Measurements from ENCODE around the gene CLIP4. TPM values are rescaled to one million over a fixed set of nuclear protein-coding genes. Genes with fewer than 3 reads are reported as not detected.

Gene CLIP4
- total and polyA plus RNA-seq, 2 experiments from 2014 or later = 0.06 to 0.14 TPM

DNA sequence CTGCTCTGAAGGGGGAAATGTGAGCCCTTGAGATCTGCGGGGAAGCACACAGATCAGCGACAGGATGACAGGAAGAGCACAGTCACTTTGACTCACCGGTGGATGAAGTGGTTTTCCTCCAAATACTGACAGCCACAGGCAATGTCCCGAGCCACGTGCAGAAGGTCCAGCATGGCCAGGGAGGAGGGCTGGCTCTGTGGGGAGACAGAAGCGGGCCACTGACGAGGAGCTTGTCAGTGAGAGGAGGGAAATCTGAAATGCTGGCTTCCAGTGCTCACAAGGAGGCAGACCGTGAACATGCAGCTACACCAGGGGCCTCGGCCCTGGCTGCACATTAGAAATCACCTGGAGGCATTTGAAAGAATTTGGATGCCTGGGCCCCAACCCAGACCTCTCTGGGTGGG, 98.7 kb downstream of the CLIP4 start:
- Histone ChIP-seq H3F3A (replicated peaks; ENCODE audit: low read depth) (no peaks in the 10 kb centered on the region), H2AFZ (0 out of 2 replicates have a peak overlapping the region, but pooled peaks have one; percentile 59), H4K20me1 (replicated peaks; ENCODE audit: insufficient read depth) (no peaks in the 10 kb centered on the region), H3K36me3 (ENCODE audit: insufficient read depth) (no peaks in the 10 kb centered on the region), H3K27ac (ENCODE audit: low read depth) (no peak overlapping the region), H3K4me2 (no peak overlapping the region), H3K9me2 (ENCODE audit: insufficient read depth) (no peaks in the 10 kb centered on the region), H3K4me1 (ENCODE audit: insufficient read depth) (peaks cover 4% of the 10 kb centered on the region; the same call in 1 of the 2 replicates), H3K4me3 (no peak overlapping the region), H3K79me2 (replicated peaks; ENCODE audit: insufficient read depth) (no peaks in the 10 kb centered on the region), H3K27me3 (ENCODE audit: insufficient read depth) (no peaks in the 10 kb centered on the region)
- Mint-ChIP-seq H3K4me1 (peaks cover 9% of the 10 kb centered on the region; the same call in 2 of the 3 replicates), H3K27ac (no peak overlapping the region), H3K4me3 (no peak overlapping the region), H3K27me3 (ENCODE audit: insufficient read depth, low read depth, poor library complexity) (no peaks in the 10 kb centered on the region), H3K36me3 (ENCODE audit: low read depth) (no peaks in the 10 kb centered on the region), H3K9me3 (no peaks in the 10 kb centered on the region)
- no peak for DNase-seq (ENCODE audit: low spot score)
- no peak; the same call in 2 of the 3 replicates for ATAC-seq
- no peak for TF ChIP-seq CREB1 (CRISPR knock-in tag; IDR thresholded peaks at IDR 0.05; ENCODE audit: low read depth)
- TF ChIP-seq, protein P1, sequence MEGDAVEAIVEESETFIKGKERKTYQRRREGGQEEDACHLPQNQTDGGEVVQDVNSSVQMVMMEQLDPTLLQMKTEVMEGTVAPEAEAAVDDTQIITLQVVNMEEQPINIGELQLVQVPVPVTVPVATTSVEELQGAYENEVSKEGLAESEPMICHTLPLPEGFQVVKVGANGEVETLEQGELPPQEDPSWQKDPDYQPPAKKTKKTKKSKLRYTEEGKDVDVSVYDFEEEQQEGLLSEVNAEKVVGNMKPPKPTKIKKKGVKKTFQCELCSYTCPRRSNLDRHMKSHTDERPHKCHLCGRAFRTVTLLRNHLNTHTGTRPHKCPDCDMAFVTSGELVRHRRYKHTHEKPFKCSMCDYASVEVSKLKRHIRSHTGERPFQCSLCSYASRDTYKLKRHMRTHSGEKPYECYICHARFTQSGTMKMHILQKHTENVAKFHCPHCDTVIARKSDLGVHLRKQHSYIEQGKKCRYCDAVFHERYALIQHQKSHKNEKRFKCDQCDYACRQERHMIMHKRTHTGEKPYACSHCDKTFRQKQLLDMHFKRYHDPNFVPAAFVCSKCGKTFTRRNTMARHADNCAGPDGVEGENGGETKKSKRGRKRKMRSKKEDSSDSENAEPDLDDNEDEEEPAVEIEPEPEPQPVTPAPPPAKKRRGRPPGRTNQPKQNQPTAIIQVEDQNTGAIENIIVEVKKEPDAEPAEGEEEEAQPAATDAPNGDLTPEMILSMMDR (conservative IDR thresholded peaks at IDR 0.05; ENCODE audit: low read depth in 2 of 2) = no peak
- no peak for TF ChIP-seq ZNF114 (CRISPR knock-in tag; IDR thresholded peaks at IDR 0.05)
- no peak for TF ChIP-seq ZNF462 (CRISPR knock-in tag; IDR thresholded peaks at IDR 0.05)
- TF ChIP-seq STAT1 (IDR thresholded peaks at IDR 0.05; ENCODE audit: unreplicated experiment) = no peak
- TF ChIP-seq NANOG (IDR thresholded peaks at IDR 0.05; ENCODE audit: borderline replicate concordance) = no peak
- TF ChIP-seq ZNF331 (CRISPR knock-in tag; IDR thresholded peaks at IDR 0.05; ENCODE audit: low read depth) = no peak
